H4 (cell line): ENCODE results near the gene AQP2. TPM values are rescaled to one million over a fixed set of nuclear protein-coding genes. Genes with fewer than 3 reads are reported as not detected.
"Not testable (repeated sequence)": the region's sequence is repeated elsewhere in the genome, so short reads cannot be mapped to it uniquely, and the experiment has no call there.

Source experiments
- DNase-seq: peaks from one replicate; pipeline ENCODE4 v3.0.0-alpha.2; 2015; ENCODE audit warnings: low spot score
- total RNA-seq: library from RNA; depleted of rRNA; stranded (reverse); fragments of >200 nt; shearing (Covaris generic); gene quantifications from 2 replicates; pipeline ENCODE4 v1.2.3, GENCODE V29; 2014; rRNA removed

Gene AQP2
- total RNA-seq, 1 experiment from 2014 or later = not detected

- no peak for DNase-seq
Measured at GRCh38 chr12:49987625-49988303, 37.2 kb downstream of the AQP2 start.

GRCh38 chr12:49989400-49989799 lies 38.9 kb downstream of the AQP2 start:
- DNase-seq = not testable (repeated sequence)

- no peak for DNase-seq
Measured at GRCh38 chr12:49990273-49990672, 39.7 kb downstream of the AQP2 start.

GRCh38 chr12:49998453-49998852 lies 47.9 kb downstream of the AQP2 start:
- no peak for DNase-seq

GRCh38 chr12:50003595-50003994 lies 53.1 kb downstream of the AQP2 start:
- no peak for DNase-seq

GRCh38 chr12:50004696-50005095 lies 54.2 kb downstream of the AQP2 start:
- DNase-seq = no peak

- DNase-seq = no peak
Measured at GRCh38 chr12:50005175-50005574, 54.6 kb downstream of the AQP2 start.

GRCh38 chr12:50006280-50006679 lies 55.7 kb downstream of the AQP2 start:
- DNase-seq = no peak

GRCh38 chr12:50006754-50007442 lies 56.4 kb downstream of the AQP2 start:
- no peak for DNase-seq

Other genes starting within 250 kb of the AQP2 start
- gene FMNL3, start 243.3 kb upstream of the AQP2 start, total RNA-seq = 9.1 and 10.6 TPM in 2 replicates
- 554 and 683 TPM in 2 replicates for gene TMBIM6, start 209.2 kb upstream of the AQP2 start, total RNA-seq
- gene NCKAP5L, start 122.3 kb upstream of the AQP2 start, total RNA-seq = 4.9 and 8.9 TPM in 2 replicates
- gene BCDIN3D, start 107.6 kb upstream of the AQP2 start, total RNA-seq = 4.9 and 6.4 TPM in 2 replicates
- gene FAIM2, start 46.8 kb upstream of the AQP2 start, total RNA-seq = 0.58 TPM in 1 of 2 replicates, not detected in the other
- not detected in 2 replicates for gene AQP5, start 11.1 kb downstream of the AQP2 start, total RNA-seq
- gene AQP6, start 22.2 kb downstream of the AQP2 start, total RNA-seq = 0.10 TPM in 1 of 2 replicates, not detected in the other
- 115 and 140 TPM in 2 replicates for gene RACGAP1, start 74.8 kb downstream of the AQP2 start, total RNA-seq
- gene ASIC1, start 106.9 kb downstream of the AQP2 start, total RNA-seq = 1.6 and 3.4 TPM in 2 replicates
- 52.7 and 64.3 TPM in 2 replicates for gene SMARCD1, start 134.6 kb downstream of the AQP2 start, total RNA-seq
- gene GPD1, start 153.3 kb downstream of the AQP2 start, total RNA-seq = 0.25 TPM in 1 of 2 replicates, not detected in the other
- 64.8 and 70.3 TPM in 2 replicates for gene COX14, start 161.5 kb downstream of the AQP2 start, total RNA-seq
- gene CERS5, start 216.6 kb downstream of the AQP2 start, total RNA-seq = 11.7 and 15.8 TPM in 2 replicates